ENCODE measurements around the gene CEP290. TPM values are rescaled to one million over a fixed set of nuclear protein-coding genes. Genes with fewer than 3 reads are reported as not detected.

The CEP290 gene
- total RNA-seq, 2 donors from 2014 or later, result 19.1 to 34.8 TPM

DNA sequence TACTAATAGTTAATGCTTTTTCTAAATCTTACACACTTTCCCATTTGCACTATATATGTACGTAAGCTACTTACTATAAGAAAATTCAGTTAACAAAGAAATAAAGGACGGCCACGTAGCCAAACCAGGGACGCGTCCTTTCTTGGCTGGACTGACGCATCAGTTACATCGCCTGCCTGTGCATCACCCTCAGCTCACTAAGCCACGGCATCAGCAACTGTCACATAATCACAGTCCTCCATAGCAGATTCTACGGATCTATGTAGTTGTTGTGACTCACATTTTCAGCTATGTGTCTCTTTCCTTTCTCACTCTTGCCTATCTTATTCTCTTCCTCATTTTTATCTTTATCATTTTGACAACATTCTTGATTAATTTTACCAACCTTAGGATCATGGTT, 74.6 kb downstream of the CEP290 start:
- Histone ChIP-seq H3K9me3 (ENCODE audit: control insufficient read depth, low read length) (no peaks in the 10 kb centered on the region), H3K36me3 (ENCODE audit: control insufficient read depth, insufficient read depth, low read length) (peaks cover 4% of the 10 kb centered on the region), H3K27ac (ENCODE audit: low read depth, low read length) (no peak overlapping the region), H3K27me3 (ENCODE audit: control insufficient read depth, insufficient read depth, low read length, poor library complexity, severe bottlenecking) (no peaks in the 10 kb centered on the region), H3K9ac (ENCODE audit: extremely low read depth, low read length, poor library complexity, severe bottlenecking) (no peak overlapping the region), H3K4me3 (ENCODE audit: low read length) (no peak overlapping the region), H3K4me1 (ENCODE audit: control insufficient read depth, insufficient read depth, low read length) (no peaks in the 10 kb centered on the region)
- TF ChIP-seq, protein P1, sequence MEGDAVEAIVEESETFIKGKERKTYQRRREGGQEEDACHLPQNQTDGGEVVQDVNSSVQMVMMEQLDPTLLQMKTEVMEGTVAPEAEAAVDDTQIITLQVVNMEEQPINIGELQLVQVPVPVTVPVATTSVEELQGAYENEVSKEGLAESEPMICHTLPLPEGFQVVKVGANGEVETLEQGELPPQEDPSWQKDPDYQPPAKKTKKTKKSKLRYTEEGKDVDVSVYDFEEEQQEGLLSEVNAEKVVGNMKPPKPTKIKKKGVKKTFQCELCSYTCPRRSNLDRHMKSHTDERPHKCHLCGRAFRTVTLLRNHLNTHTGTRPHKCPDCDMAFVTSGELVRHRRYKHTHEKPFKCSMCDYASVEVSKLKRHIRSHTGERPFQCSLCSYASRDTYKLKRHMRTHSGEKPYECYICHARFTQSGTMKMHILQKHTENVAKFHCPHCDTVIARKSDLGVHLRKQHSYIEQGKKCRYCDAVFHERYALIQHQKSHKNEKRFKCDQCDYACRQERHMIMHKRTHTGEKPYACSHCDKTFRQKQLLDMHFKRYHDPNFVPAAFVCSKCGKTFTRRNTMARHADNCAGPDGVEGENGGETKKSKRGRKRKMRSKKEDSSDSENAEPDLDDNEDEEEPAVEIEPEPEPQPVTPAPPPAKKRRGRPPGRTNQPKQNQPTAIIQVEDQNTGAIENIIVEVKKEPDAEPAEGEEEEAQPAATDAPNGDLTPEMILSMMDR (conservative IDR thresholded peaks at IDR 0.05), result no peak
- Mint-ChIP-seq H3K27ac (no peak overlapping the region), H3K4me3 (no peak overlapping the region), H3K9me3 (no peaks in the 10 kb centered on the region), H3K4me1 (no peaks in the 10 kb centered on the region), H3K27me3 (ENCODE audit: insufficient read depth) (no peaks in the 10 kb centered on the region), H3K36me3 (ENCODE audit: low read depth) (peaks cover 14% of the 10 kb centered on the region)
- no peak for DNase-seq
- WGBS, 2 experiments (ENCODE audit: insufficient coverage in 1 of 2, insufficient read length in 1 of 2), result 93 to 94% methylated on average over 8 to 9 of the region's 9 CpGs

DNA sequence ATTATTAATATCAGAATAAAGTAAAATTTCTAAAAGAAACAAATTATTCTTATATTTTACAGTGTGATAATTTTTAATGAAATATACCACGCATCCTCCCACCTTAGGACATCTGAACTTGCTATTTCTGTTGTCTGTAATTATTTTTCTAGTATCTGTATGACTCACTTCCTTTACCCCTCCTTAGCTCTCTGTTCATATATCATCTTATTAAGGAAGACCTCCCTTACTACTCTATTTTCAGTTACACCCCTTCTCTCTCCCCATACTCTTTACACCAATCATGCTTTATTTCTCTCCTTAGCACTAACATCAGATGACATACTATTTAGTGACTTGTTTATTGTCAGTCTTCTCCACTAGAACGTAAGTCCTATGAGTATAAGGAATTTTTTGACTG, 78.5 kb downstream of the CEP290 start:
- Histone ChIP-seq H3K9me3 (ENCODE audit: control insufficient read depth, low read length) (no peaks in the 10 kb centered on the region), H3K4me1 (ENCODE audit: control insufficient read depth, insufficient read depth, low read length) (no peaks in the 10 kb centered on the region), H3K9ac (ENCODE audit: extremely low read depth, low read length, poor library complexity, severe bottlenecking) (no peak overlapping the region), H3K36me3 (ENCODE audit: control insufficient read depth, insufficient read depth, low read length) (peaks cover 14% of the 10 kb centered on the region), H3K4me3 (ENCODE audit: low read length) (no peak overlapping the region), H3K27ac (ENCODE audit: low read depth, low read length) (no peak overlapping the region), H3K27me3 (ENCODE audit: control insufficient read depth, insufficient read depth, low read length, poor library complexity, severe bottlenecking) (no peaks in the 10 kb centered on the region)
- TF ChIP-seq, protein P1 (conservative IDR thresholded peaks at IDR 0.05), result no peak
- whole genome bisulfite sequencing, 2 experiments (ENCODE audit: insufficient coverage in 1 of 2, insufficient read length in 1 of 2), result 100% methylated on average over 1 of the region's 2 CpGs; no CpG with 5 or more reads in 1 of the 2 experiments
- no peak for DNase-seq
- no peak overlapping the region for H3K27ac Mint-ChIP-seq
- H3K4me3 Mint-ChIP-seq, result no peak overlapping the region
- H3K36me3 Mint-ChIP-seq (ENCODE audit: low read depth), result peaks cover 17% of the 10 kb centered on the region
- no peaks in the 10 kb centered on the region for H3K4me1 Mint-ChIP-seq
- no peaks in the 10 kb centered on the region for H3K27me3 Mint-ChIP-seq (ENCODE audit: insufficient read depth)
- no peaks in the 10 kb centered on the region for H3K9me3 Mint-ChIP-seq

GRCh38 chr12:88062474-88062873, 79.4 kb downstream of the CEP290 start:
- Mint-ChIP-seq H3K4me1 (no peaks in the 10 kb centered on the region), H3K9me3 (no peaks in the 10 kb centered on the region), H3K27ac (no peak overlapping the region), H3K36me3 (ENCODE audit: low read depth) (peaks cover 24% of the 10 kb centered on the region), H3K27me3 (ENCODE audit: insufficient read depth) (no peaks in the 10 kb centered on the region), H3K4me3 (no peak overlapping the region)
- no peaks in the 10 kb centered on the region for H3K4me1 ChIP-seq (ENCODE audit: control insufficient read depth, insufficient read depth, low read length)
- no peak for DNase-seq
- peaks cover 23% of the 10 kb centered on the region for H3K36me3 ChIP-seq (ENCODE audit: control insufficient read depth, insufficient read depth, low read length)
- no peak overlapping the region for H3K27ac ChIP-seq (ENCODE audit: low read depth, low read length)
- TF ChIP-seq, protein P1 (conservative IDR thresholded peaks at IDR 0.05), result no peak
- no peak overlapping the region for H3K9ac ChIP-seq (ENCODE audit: extremely low read depth, low read length, poor library complexity, severe bottlenecking)
- 98 to 100% methylated on average over 1 of the region's 1 CpG for WGBS, 2 experiments (ENCODE audit: insufficient coverage in 1 of 2, insufficient read length in 1 of 2)
- H3K9me3 ChIP-seq (ENCODE audit: control insufficient read depth, low read length), result no peaks in the 10 kb centered on the region
- H3K4me3 ChIP-seq (ENCODE audit: low read length), result no peak overlapping the region
- no peaks in the 10 kb centered on the region for H3K27me3 ChIP-seq (ENCODE audit: control insufficient read depth, insufficient read depth, low read length, poor library complexity, severe bottlenecking)

Data from endodermal cell (in vitro differentiated cells).